Measurements from ENCODE around the gene CD63.

CD63 gene

GRCh38 chr12:55703901-55704761, 24.7 kb downstream of the CD63 start:
- Histone ChIP-seq H3K4me1 (ENCODE audit: control insufficient read depth, insufficient read depth, low read length) (no peaks in the 10 kb centered on the region; the same call in 1 of the 2 replicates), H3K9me3 (ENCODE audit: control insufficient read depth, insufficient read depth, low read depth, low read length) (no peaks in the 10 kb centered on the region), H3K4me3 (ENCODE audit: low read depth, low read length) (no peak overlapping the region), H3K27ac (ENCODE audit: extremely low read depth, low read depth, low read length) (no peak overlapping the region), H3K36me3 (ENCODE audit: control insufficient read depth in 2 of 2, insufficient read depth in 1 of 2, low read length in 2 of 2) (no peaks in the 10 kb centered on the region)
- ChIA-PET POLR2A (interaction anchor here (0.6 kb wide), 1 partner anchor 9 kb away, joined by 3 read pairs; no protein-coding TSS in a partner anchor), CTCF (interaction anchor here (0.5 to 2.9 kb wide), 8 partner anchors 15 to 1864 kb away, joined by 3 to 16 read pairs (median 4); no protein-coding TSS in a partner anchor)
- TF ChIP-seq ZNF596 (tag by site-specific recombination; IDR thresholded peaks at IDR 0.05) (no peak), EGR2 (tag by site-specific recombination; IDR thresholded peaks at IDR 0.05; ENCODE audit: low read depth) (peak; percentile 41; the same call in 1 of the 2 replicates), GLIS1 (tag by site-specific recombination; IDR thresholded peaks at IDR 0.05) (peak; percentile 75), ZFHX2 (tag by site-specific recombination; conservative IDR thresholded peaks at IDR 0.05) (peak; percentile 66)

- CTCF ChIA-PET = interaction anchor here (0.5 to 0.6 kb wide), 2 partner anchors 255 to 1123 kb away, joined by 3 to 4 read pairs; no protein-coding TSS in a partner anchor
- TF ChIP-seq ZSCAN4 (tag by site-specific recombination; IDR thresholded peaks at IDR 0.05) (peak; percentile 55), ZBTB49 (tag by site-specific recombination; IDR thresholded peaks at IDR 0.05; ENCODE audit: low read depth) (no peak), KLF17 (tag by site-specific recombination; IDR thresholded peaks at IDR 0.05) (no peak), ZNF692 (tag by site-specific recombination; IDR thresholded peaks at IDR 0.05) (no peak), ZBTB6 (tag by site-specific recombination; IDR thresholded peaks at IDR 0.05) (no peak), ZNF398 (tag by site-specific recombination; IDR thresholded peaks at IDR 0.05) (0 out of 2 replicates have a peak, but pooled peaks have one; percentile 11), ZNF10 (tag by site-specific recombination; IDR thresholded peaks at IDR 0.05) (no peak)
- Histone ChIP-seq H3K9me3 (ENCODE audit: control insufficient read depth, insufficient read depth, low read depth, low read length) (no peaks in the 10 kb centered on the region), H3K4me3 (ENCODE audit: low read depth, low read length) (no peak overlapping the region), H3K27ac (ENCODE audit: extremely low read depth, low read depth, low read length) (no peak overlapping the region), H3K36me3 (ENCODE audit: control insufficient read depth in 2 of 2, insufficient read depth in 1 of 2, low read length in 2 of 2) (no peaks in the 10 kb centered on the region), H3K4me1 (ENCODE audit: control insufficient read depth, insufficient read depth, low read length) (no peaks in the 10 kb centered on the region; the same call in 1 of the 2 replicates)
- POLR2A ChIA-PET = no interaction called here
These were observed 25.5 kb downstream of the CD63 start for GRCh38 chr12:55703288-55703687.
